A549 (cell line): ENCODE results near the gene KHDRBS1.

Experiments
- CTCF ChIP-seq: fragments of >200 bp; sonication (Bioruptor Twin); formaldehyde crosslinking; IDR thresholded peaks from 3 replicates; pipeline ENCODE4 v1.5.1; 2016
- FOSL2 ChIP-seq, 2 experiments: fragments of 450-650 bp in 1 of 2; fragments of >200 bp in 1 of 2; sonication (Bioruptor Twin) in 1 of 2; formaldehyde crosslinking; IDR thresholded peaks; 2 replicates each; pipeline versions ENCODE4 v1.5.0 to v1.6.1; 2016 to 2020; ENCODE audit warnings: mild to moderate bottlenecking in 1 of 2, moderate library complexity in 1 of 2
- RFX5 ChIP-seq: fragments of 450-650 bp; IDR thresholded peaks from 2 replicates; pipeline ENCODE4 v1.7.1; 2014; ENCODE audit warnings: antibody characterized with exemption, mild to moderate bottlenecking, moderate library complexity
- SREBF2 ChIP-seq: fragments of 450-650 bp; IDR thresholded peaks from 2 replicates; pipeline ENCODE4 v1.6.1; 2014; ENCODE audit warnings: mild to moderate bottlenecking, moderate library complexity
- TF ChIP-seq, protein P1 (sequence below): fragments of 200-600 bp; sonication (generic); IDR thresholded peaks from 2 replicates; pipeline ENCODE4 v1.6.1; 2016; ENCODE audit warnings: antibody characterized with exemption, mild to moderate bottlenecking, moderate library complexity

DNA sequence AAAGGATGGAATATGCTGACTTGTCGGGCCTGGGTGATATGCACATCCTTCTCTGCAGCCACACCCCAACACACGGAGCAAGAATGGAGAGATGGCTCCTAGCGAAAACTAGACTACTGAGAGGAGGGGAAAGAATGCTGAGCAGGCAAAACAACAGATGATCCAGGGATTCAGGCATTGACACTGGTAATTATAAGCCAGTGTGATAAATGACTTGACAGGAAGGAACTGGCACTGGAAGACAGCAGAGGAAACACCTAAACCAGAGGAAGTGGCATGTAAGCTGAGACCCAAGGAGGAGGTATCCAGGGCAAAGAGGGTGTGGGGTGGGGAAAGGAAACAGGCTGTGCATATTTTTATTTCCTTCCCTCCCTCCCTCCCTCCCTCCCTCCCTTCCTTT, 31.7 kb upstream of the KHDRBS1 start:
- TF ChIP-seq SREBF2 (no peak), FOSL2 (IDR thresholded peaks at IDR 0.05) (no peak), FOSL2 (CRISPR knock-in tag; IDR thresholded peaks at IDR 0.05) (no peak), CTCF (no peak), RFX5 (no peak)
- TF ChIP-seq, protein P1, sequence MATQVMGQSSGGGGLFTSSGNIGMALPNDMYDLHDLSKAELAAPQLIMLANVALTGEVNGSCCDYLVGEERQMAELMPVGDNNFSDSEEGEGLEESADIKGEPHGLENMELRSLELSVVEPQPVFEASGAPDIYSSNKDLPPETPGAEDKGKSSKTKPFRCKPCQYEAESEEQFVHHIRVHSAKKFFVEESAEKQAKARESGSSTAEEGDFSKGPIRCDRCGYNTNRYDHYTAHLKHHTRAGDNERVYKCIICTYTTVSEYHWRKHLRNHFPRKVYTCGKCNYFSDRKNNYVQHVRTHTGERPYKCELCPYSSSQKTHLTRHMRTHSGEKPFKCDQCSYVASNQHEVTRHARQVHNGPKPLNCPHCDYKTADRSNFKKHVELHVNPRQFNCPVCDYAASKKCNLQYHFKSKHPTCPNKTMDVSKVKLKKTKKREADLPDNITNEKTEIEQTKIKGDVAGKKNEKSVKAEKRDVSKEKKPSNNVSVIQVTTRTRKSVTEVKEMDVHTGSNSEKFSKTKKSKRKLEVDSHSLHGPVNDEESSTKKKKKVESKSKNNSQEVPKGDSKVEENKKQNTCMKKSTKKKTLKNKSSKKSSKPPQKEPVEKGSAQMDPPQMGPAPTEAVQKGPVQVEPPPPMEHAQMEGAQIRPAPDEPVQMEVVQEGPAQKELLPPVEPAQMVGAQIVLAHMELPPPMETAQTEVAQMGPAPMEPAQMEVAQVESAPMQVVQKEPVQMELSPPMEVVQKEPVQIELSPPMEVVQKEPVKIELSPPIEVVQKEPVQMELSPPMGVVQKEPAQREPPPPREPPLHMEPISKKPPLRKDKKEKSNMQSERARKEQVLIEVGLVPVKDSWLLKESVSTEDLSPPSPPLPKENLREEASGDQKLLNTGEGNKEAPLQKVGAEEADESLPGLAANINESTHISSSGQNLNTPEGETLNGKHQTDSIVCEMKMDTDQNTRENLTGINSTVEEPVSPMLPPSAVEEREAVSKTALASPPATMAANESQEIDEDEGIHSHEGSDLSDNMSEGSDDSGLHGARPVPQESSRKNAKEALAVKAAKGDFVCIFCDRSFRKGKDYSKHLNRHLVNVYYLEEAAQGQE = no peak
